GM20431 (cell line): ENCODE results near the gene SLC22A31.
"Not testable (repeated sequence)": the region's sequence is repeated elsewhere in the genome, so short reads cannot be mapped to it uniquely, and the experiment has no call there.

Experiments
- in situ Hi-C: fragments of 300-500 bp; cut with MseI, MboI; formaldehyde crosslinking; loops from one replicate; pipeline ENCODE4 v1.15.0; 2020; ENCODE audit warnings: low sequenced_read_pairs; ENCODE audit not compliant: unreplicated experiment

Gene SLC22A31

DNA sequence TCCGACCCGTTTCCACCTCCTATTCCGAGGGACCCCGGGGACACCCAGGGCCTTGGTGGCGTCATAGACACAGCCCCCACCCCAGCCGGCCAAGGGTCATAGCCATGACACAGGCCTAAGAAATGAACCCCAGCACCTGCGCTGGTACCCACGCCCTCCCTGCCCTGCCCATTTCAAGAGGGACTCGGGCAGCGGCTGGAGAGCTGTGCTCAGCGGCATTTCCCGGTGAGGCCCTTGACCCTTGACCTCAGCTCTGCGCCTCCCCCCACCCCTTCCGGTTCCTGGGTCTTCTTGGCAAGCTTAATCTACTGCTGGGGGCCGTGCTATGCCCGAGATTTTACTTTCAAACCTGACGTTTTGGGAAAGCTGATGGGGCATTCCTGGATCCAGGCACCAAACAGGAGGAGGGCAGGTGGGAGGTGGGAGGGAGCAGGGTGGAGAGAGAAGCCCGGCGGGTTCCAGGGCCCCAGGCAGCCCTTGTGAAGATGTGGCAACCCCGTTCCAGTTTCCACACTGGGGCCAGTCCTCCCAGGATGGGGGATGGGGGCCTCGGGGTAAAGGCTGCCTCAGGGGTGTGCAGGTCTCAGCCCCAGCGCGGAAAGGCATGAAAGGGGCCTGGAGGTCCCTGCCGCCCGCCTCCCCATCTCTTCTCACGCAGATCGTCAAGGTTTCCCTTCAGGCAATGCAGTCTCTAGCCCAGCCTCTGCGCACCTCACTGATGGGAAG, at the start of gene SLC22A31:
TSS of gene SLC22A31 (minus strand) at position 414 of the 726 bp plus-strand sequence. CDS start at position 378, 36 bp downstream.
- in situ Hi-C loops: no loop called here

DNA sequence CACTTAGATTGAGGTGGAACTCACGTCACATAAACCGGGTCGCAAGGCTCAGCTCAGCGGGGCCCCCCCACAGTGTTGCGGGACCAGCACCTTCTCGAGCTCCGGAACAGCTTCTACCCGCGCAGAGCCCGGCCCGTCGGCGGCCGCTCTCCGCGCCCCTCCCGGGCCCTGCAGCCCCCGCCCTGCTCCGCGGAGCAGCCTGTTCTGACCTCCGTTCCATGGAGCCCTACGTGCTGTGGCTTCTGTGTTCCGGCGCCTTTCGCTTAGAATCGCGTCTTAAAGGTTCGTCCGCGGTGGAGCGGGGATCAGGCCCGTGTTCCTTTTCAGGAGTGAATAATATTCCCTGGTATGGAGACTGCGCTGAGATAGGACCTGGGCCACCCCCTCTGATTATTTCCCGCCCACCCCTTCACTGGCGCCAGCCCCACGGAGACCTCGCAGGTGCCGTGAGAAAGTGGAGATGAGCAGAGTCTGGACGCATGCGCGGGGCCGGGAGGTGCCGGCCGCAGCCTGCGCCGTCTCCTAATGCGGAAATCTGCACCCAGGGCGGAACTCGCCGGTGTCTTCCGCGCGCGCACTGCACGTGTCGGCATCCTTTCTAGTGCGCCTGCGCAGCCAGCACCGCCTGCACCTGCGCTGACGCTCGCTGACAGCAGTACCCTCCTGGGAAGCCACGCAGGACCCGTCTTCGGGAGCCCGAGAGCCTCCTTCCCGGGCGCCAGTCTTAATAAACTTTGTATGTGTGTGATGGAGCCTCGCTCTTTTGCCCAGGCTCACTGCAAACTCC, 48.1 kb upstream of the SLC22A31 start:
- in situ Hi-C loops: no loop called here

DNA sequence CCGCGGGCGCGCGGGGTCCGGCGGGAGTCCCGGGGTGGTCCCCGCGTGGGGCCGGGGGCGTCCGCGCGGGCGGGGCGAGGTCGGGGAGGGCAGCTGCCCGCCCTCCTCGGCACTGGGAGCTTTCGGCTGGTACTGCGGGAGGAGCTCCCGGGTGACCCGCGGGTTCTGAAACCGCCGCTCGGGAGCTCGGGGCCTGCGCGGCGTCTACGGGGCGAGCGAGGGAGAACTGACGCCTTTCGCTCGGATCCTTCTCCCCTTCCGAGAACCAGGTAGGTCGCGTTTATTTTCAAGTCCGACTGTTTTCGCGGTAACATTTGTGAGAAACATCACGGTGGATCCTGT, 47.4 kb upstream of the SLC22A31 start:
- in situ Hi-C loops: not testable (repeated sequence)

DNA sequence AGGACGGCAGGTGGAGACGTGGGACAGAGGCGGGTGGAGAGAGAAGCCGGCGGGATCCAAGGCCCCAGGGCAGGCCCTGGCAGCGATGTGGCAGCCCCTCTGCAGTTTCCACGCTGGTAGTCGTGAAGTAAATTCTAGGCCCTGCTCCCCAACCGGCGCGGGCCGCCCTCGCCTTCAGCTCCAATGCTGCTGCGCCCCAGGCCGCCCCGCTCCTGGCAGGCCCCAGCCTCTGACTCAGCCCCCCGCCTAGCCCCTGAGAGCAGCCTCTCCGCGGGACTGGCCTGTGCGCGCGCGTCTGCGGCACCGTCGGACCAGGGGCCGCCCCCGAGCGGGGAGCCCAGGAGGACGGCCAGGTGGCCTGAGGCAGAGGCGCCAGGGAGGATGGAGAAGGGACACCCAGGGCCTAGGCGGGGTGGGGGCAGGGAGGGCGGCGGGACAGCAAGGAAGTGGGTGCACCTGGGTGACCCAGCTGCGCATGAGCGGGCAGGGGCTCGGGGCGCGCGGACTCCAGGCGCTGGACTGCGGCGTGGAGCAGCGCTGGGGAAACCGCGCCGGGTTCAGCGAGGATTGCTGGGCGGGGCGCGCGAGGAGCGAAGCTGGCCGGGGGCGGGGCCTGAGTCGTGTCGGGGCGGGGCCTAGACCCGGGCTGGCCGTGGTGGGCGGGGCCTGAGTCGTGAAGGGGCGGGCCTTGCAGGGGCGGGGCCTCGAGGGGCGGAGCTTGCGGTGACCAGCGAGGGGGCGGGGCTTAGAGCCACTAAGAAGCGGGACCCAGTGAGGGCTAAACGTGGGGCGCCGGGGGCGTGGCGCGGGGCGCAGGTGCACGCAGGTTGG, 46.8 kb upstream of the SLC22A31 start:
- in situ Hi-C loops: no loop called here

DNA sequence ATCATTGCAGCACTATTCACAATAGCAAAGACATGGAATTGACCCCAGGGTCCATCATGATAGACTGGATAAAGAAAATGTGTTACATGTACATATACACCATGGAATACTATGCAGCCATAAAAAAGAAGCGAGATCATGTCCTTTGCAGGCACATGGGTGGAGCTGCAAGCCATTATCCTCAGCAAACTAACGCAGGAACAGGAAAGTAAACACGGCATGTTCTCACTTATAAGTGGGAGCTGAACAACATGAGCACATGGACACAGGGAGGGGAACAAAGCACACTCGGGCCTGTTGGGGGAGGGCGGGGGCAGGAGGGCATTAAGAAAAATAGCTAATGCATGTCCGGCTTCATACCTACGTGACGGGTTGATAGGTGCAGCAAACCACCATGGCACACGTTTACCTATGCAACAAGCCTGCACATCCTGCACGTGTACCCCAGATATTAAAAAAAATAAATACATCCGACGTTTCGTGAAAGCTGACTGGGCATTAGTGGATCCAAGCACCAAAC, 46.1 kb upstream of the SLC22A31 start:
- in situ Hi-C loops: no loop called here

DNA sequence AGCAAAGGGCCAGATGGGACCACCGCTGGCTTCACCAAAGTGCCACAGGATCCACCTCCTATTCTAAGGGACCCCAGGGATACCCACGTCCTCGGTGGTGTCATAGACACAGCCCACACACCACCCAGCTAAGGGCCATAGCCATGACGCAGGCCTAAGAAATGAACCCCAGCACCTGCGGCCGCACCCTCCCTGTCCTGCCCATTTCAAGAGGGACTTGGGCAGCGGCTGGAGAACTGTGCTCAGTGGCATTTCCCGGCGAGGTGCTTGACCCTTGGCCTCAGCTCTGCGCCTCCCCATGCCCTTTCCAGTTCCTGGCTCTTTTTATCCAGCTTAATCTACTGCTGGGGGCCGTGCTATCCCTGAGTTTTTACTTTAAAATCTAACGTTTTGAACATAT, 44.4 kb upstream of the SLC22A31 start:
- in situ Hi-C loops: no loop called here

DNA sequence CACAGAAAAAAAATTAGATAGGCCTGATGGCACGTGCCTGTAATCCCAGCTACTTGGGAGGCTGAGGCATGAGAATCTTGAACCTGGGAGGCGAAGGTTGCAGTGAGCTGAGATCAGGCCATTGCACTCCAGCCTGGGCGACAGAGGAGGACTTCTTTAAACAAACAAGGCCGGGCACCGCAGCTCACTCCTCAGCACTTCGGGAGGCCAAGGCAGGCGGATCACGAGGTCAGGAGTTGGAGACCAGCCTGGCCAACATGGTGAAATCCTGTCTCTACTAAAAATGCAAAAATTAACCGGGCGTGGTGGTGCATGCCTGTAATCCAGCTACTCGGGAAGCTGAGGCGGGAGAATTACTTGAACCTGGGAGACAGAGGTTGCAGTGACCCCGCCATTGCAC, 43.9 kb upstream of the SLC22A31 start:
- in situ Hi-C loops: not testable (repeated sequence)

DNA sequence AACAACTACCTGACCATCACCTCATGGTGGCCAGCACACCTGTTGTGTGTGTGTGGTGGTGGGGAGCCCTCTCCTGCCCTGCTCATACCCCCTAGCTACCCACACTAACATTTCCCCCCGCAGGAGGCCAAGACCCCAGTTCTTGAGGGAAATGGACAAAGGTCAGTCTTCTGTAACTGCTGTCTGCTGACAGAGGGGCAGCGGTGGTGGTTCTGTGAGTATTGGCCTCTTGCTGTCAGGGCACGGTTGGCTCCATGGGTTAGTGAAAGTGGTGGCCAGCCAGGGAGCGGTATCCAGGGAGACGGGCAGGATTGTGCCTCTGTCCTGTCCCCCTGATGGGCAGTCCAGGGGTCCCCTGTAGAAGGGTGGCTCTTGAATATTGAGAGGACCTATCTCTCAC, 43.3 kb upstream of the SLC22A31 start:
- in situ Hi-C loops: no loop called here

DNA sequence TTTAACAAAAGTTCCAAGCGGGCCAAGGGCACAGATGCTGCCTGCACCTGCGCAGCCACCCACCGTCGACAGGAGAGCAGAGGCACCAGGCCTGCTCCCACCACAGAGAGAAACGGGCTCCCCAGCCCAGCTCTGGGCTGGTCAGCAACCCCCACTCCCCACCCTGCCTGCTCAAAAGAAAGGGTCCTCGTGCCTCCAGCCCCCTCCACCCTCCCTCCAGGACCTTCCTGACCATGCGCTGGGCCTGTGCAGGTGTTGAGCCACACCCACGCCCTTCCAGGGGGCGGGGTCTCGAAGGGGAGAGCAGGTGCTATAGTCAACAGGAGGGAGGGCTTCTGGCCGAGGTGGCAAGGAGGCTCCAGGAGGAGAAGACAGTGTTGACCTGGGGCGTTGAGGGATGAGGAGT, 42.5 kb upstream of the SLC22A31 start:
- in situ Hi-C loops: no loop called here

DNA sequence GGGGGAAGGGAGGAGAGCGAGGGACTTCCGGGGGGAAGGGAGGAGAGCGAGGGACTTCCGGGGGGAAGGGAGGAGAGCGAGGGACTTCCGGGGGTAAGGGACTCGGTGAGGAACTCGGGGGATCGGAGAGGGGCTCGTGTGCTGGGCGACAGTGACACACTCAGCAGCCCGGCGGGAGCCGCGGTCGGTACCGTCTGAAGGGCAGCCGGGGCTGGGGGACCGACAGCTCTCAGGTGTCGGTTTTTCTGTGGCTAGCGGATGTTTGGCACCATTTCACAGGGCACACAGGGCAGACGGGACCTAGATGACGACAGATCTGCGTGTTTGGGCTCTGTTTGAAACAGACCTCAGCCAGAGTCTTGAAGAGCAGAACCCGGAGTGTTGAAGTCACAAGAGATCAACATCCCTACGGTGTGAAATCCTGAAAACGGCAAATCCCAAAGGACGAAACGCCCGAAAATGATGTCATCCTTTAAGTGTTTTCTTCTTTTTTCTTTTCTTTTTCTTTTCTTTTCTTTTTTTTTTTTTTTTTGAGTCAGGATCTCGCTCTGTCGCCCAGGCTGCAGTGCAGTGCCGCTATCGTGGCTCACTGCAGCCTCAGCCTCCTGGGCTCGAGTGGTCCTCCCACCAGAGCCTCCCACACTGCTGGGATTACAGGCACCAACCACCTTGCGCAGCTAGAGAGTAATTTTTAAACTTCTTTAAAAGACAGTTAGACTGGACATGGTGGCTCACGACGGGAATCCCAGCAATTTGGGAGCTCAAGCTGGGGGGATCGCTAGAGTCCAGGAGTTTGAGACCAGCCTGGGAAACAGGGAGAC, 41.1 kb upstream of the SLC22A31 start:
- in situ Hi-C loops: no loop called here

DNA sequence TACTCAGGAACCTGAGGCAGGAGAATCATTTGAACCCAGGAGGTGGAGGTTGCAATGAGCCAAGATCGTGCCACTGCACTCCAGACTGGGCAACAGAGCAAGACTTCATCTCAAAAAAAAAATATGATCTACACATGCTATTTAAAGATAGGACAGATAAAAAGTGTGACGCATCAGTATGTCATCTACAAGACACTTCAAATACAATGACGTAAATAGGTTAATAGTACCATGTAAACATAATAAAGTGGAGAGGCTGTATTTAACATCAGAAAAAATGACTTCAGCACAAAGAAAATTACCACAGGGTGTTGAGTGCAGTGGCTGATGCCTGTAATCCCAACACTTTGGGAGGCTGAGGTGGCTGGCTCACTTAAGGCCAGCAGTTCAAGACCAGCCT, 37.4 kb upstream of the SLC22A31 start:
- in situ Hi-C loops: no loop called here

DNA sequence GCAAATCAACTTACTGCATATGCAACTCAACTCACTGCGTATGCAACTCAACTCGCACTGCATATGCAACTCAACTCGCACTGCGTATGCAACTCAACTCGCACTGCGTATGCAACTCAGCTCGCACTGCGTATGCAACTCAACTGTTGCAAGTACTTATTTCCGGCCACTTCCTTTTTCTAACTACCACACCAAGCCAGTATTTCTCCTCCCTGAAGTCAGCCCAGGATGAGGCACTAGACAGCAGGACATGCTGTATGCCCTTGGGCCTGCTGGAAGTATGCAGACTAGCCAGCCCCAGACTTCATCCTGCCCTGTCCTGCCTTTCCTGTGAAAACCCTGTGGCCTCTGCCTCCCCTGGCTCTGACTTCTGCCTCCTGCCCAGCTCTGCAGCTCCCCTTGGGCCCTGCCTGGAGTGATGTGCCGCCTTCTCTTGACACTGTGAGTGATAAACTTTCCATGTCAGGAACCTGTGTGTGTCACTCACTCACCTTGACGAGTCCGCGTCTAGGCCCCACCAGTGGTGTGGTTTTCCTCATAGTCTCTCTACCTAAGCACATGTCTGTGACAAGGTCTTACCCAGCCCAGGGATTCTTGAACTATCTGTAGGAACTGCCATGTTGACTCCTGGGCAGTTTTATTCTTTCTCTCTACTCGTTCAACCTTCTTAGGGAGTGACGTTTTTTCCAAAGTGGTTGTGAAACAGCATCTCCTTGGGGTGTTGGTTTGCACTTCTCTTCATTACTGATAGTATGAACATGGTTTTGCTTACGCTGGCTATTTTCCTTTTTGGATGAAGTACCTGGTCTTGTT, 33.5 kb upstream of the SLC22A31 start:
- in situ Hi-C loops: no loop called here

DNA sequence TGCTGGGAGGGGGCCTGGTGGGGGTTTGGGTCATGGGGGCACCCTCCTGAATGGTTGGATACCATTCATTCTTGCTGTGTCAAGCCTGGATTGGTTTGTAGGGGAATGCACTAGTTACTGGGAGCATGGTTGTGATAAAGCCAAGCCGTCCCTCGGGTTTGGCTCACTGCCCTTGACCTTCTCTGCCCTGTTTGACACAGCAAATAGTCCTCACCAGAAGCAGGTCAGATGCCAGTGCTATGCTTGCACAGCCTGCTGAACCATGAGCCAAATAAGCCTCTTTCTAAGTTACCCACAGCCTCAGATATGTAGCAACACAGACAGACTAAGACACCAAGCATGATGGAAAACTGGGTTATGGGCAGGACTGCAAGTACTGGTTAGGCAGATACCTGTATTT, 31.8 kb upstream of the SLC22A31 start:
- in situ Hi-C loops: no loop called here

DNA sequence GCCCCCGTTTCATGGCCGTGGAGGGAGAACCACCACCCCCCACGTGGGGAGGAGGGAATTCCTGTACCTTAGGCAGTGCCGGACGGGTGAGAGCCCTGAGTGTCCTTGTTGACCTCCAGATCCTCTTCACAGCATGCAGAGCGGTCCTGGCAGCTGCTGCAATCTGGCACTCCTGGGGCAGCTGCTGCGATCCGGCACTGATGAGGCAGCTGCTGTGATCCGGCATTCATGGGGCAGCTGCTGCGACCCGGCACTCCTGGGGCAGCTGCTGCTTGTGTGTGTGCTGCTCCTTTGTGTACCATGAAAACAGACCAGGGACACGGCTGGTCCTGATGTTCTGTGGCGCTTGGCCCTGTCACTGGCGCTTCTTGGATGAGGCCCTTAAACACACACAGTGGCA, 29.9 kb upstream of the SLC22A31 start:
- in situ Hi-C loops: no loop called here

DNA sequence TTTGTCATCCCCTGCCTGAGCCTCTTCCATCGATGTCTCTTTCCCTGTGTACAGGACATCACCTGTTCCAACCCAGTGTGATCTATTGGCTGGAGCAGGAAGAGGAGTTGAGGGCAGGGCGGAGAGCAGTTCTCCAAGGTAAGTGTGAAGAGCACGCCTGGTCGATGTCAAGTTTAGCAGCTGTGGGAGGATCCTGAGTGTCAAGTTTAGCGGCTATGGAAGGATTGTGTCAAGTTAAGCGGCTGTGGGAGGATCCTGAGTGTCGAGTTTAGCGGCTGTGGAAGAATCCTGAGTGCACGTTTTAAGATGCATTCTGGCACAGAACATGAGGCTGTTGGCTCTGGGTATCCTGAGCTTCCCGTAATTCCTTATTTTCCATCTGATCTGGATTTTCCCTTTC, 24.3 kb upstream of the SLC22A31 start:
- in situ Hi-C loops: no loop called here

DNA sequence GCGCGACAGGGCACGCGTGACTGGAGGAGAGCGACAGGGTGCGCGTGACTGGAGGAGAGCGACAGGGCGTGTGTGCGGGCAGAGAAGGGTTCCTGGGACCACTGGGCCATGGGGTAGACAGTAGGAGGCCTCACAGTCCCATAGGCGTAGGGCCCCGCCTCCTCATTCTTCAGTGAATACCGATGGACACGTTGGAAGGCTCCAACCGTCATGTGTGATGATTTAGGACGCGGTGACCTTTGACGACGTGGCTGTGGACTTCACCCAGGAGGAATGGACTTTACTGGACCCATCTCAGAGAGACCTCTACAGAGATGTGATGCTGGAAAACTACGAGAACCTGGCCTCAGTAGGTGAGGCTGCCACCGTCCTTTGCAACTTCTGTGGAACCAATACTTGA, 22.6 kb upstream of the SLC22A31 start:
- in situ Hi-C loops: no loop called here

DNA sequence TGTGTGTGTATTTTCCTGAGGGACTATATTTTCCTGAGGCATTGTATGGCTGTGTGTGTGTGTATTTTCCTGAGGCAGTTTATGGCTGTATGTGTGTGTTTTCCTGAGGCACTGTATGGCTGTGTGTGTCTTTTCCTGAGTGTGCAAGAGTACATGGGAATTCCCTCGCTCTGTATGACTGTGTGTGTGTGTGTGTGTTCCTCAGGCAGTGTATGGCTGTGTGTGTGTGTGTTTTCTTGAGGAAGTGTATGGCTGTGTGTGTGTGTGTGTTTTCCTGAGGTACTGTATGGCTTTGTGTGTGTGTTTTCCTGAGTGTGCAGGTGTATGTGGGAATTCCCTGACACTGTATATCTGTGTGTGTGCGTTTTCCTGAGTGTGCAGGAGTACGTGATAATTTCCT, 21.3 kb upstream of the SLC22A31 start:
- in situ Hi-C loops: no loop called here

DNA sequence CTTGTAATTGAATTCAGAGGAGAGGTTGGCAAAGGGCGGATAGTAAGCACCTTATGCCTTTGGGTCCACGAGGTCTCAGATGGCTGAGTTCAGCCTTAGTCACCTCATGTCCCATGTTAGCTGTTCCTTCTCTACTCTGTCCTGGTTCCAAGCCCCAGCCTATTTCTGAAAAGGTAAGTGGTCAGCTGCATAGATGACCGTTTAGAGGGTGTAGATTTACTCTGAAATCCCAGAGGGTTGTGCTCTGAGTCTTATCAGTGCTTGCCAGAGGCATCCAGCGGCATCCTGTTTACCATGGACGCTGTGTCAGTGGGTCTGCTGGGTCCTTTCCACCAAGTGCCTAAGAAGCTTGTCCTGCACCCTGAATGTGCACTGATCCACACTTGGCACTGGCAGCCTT, 19.0 kb upstream of the SLC22A31 start:
- in situ Hi-C loops: no loop called here
